ENCODE results near the gene PARD3. TPM values are rescaled to one million over a fixed set of nuclear protein-coding genes. Genes with fewer than 3 reads are reported as not detected.

PARD3 gene
- total and polyA plus RNA-seq, 7 donors: 20.2 to 84.4 (median 53.4) TPM

- ATAC-seq (no peak), DNase-seq (no peak)
- Histone ChIP-seq H3K9me3 (no peaks in the 10 kb centered on the region), H3K27me3 (ENCODE audit: insufficient read depth in 3 of 3, low read length in 2 of 3) (no peaks in the 10 kb centered on the region), H3K4me1 (peaks cover 10% of the 10 kb centered on the region), H3K4me3 (no peak overlapping the region), H3K27ac (no peak overlapping the region), H3K36me3 (ENCODE audit: insufficient read depth in 1 of 2, low read depth in 1 of 2) (no peaks in the 10 kb centered on the region)
- intact Hi-C loops (cut with DNase I): no loop called here
- 82 to 83% (median 82%) methylated on average over 2 of the region's 2 CpGs for WGBS, 3 donors
- TF ChIP-seq CTCF (IDR thresholded peaks at IDR 0.05): no peak
Measured at GRCh38 chr10:34618611-34619010, 196.5 kb downstream of the PARD3 start.

- DNase-seq: no peak
- 92 to 98% (median 96%) methylated on average over 3 of the region's 3 CpGs for WGBS, 3 donors
- TF ChIP-seq CTCF (IDR thresholded peaks at IDR 0.05): no peak
Measured at GRCh38 chr10:34615770-34616169, 199.3 kb downstream of the PARD3 start.

GRCh38 chr10:34613491-34613890, 201.6 kb downstream of the PARD3 start:
- TF ChIP-seq CTCF (IDR thresholded peaks at IDR 0.05): no peak
- Histone ChIP-seq H3K4me3 (no peak overlapping the region), H3K27ac (no peak overlapping the region), H3K27me3 (ENCODE audit: insufficient read depth in 3 of 3, low read length in 2 of 3) (no peaks in the 10 kb centered on the region), H3K9me3 (no peaks in the 10 kb centered on the region), H3K36me3 (ENCODE audit: insufficient read depth in 1 of 2, low read depth in 1 of 2) (no peaks in the 10 kb centered on the region), H3K4me1 (peaks cover 4% of the 10 kb centered on the region)
- WGBS, 3 donors: 83 to 95% (median 91%) methylated on average over 3 of the region's 3 CpGs
- ATAC-seq: no peak
- no peak for DNase-seq
- intact Hi-C loops (cut with DNase I): no loop called here

More at GRCh38 chr10:34615770-34616169, 199.3 kb downstream of the PARD3 start:
- Histone ChIP-seq H3K36me3 (ENCODE audit: insufficient read depth in 1 of 2, low read depth in 1 of 2) (no peaks in the 10 kb centered on the region), H3K9me3 (no peaks in the 10 kb centered on the region), H3K4me3 (no peak overlapping the region), H3K27me3 (ENCODE audit: insufficient read depth in 3 of 3, low read length in 2 of 3) (no peaks in the 10 kb centered on the region), H3K27ac (no peak overlapping the region), H3K4me1 (peaks cover 4% of the 10 kb centered on the region)
- no peak for ATAC-seq
- intact Hi-C loops (cut with DNase I): no loop called here

- H3K4me3 ChIP-seq: no peak overlapping the region
- DNase-seq (no peak), ATAC-seq (no peak)
- no peak for TF ChIP-seq CTCF (IDR thresholded peaks at IDR 0.05)
- no peaks in the 10 kb centered on the region for H3K36me3 ChIP-seq (ENCODE audit: insufficient read depth in 1 of 2, low read depth in 1 of 2)
- intact Hi-C loops (cut with DNase I): no loop called here
- no peak overlapping the region for H3K27ac ChIP-seq
- H3K27me3 ChIP-seq (ENCODE audit: insufficient read depth in 3 of 3, low read length in 2 of 3): no peaks in the 10 kb centered on the region
- 92 to 99% (median 98%) methylated on average over 1 of the region's 1 CpG for WGBS, 3 donors
- no peaks in the 10 kb centered on the region for H3K9me3 ChIP-seq
- peaks cover 4% of the 10 kb centered on the region for H3K4me1 ChIP-seq
Measured at GRCh38 chr10:34612938-34613337, 202.2 kb downstream of the PARD3 start.

- TF ChIP-seq CTCF (IDR thresholded peaks at IDR 0.05): no peak
- no peak overlapping the region for H3K27ac ChIP-seq
- H3K4me1 ChIP-seq: peaks cover 4% of the 10 kb centered on the region
- no peak for DNase-seq
- H3K4me3 ChIP-seq: no peak overlapping the region
- no peaks in the 10 kb centered on the region for H3K27me3 ChIP-seq (ENCODE audit: insufficient read depth in 3 of 3, low read length in 2 of 3)
- H3K9me3 ChIP-seq: no peaks in the 10 kb centered on the region
- H3K36me3 ChIP-seq (ENCODE audit: insufficient read depth in 1 of 2, low read depth in 1 of 2): no peaks in the 10 kb centered on the region
- WGBS, 3 donors: 96 to 98% (median 98%) methylated on average over 3 of the region's 3 CpGs
- intact Hi-C loops (cut with DNase I): no loop called here
- ATAC-seq: no peak
Measured at GRCh38 chr10:34612446-34612845, 202.7 kb downstream of the PARD3 start.
